NCI-H2227 treated with DMSO at 0.1 percent for 48 hours (cell line): ENCODE data around the gene HMGN4.
A peak's percentile ranks its signal among the peaks of the same experiment; 100 is the strongest.
"Not testable (repeated sequence)": the region's sequence is repeated elsewhere in the genome, so short reads cannot be mapped to it uniquely, and the experiment has no call there.

Source experiments
- DNase-seq: peaks from one replicate; lab custom pipeline; 2025; lab: John Stamatoyannopoulos, UW

HMGN4 gene

GRCh38 chr6:26522486-26523228 is 15.5 kb upstream of the HMGN4 start:
- DNase-seq, result peak; percentile 33

GRCh38 chr6:26524314-26524713 is 13.9 kb upstream of the HMGN4 start:
- not testable (repeated sequence) for DNase-seq

DNA sequence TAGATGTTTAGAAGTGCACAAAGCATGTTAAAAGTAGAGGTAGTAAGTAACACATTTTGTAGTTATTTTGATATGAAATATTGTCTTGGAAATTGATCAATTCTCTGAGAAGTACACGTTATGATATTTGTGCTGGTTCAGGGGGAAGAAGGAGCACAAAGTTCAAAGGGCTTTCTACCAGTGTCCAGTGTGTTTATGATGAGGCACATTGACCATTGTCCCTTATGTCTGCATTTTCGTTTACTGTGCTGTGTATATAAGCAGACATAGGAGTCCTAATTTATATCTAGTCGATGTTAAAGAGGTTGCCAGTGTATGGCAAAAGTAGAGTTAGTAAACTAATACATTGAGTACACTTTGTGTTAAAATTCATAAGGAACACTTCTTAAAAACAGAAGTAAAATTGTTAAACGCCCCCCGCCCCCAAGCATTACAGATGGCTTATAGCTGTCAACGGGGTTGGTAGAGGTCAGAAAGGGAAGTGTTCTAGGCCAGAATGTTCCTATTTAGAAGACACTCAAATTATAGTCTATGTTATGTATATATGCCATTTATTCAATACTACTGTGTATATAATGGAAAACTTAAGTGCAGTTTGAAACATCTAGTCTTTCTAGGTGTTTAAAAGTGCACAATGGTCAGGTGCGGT is 13.3 kb upstream of the HMGN4 start:
- no peak for DNase-seq

GRCh38 chr6:26525838-26526237 is 12.3 kb upstream of the HMGN4 start:
- no peak for DNase-seq

DNA sequence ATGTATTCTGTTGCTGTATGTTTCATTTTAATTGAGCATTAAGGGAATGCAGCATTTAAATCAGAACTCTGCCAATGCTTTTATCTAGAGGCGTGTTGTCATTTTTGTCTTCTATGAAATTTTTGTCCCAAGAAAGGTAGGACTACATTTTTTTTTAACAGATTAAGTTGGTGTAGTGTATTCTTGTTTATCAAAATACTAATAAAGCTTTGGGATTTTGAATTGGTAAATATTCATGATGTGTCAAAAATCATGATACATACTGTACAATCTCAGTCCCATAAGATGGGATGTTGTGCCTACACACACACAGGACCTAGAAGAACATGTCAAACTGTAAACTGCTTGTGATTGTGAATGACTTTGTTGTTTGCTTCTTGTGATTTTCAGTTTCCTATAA is 11.2 kb upstream of the HMGN4 start:
- DNase-seq, result no peak

DNA sequence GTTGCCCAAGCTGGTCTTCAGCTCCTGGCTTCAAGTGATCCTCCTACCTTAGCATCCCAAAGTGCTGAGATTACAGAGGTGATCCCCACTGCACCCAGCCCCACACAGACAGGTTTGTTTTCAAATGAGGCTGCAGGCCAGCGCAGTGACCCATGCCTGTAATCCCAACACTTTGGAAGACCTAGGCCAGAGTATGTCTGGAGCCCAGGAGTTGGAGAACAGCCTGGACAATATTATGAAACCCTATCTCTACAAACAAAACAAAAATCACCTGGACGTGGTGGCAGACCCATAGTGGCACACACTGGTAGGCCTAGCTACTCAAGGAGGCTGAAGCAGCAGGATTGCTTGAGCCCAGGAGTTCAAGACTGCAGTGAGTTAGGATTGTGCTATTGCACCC is 8.0 kb upstream of the HMGN4 start:
- DNase-seq, result no peak

- DNase-seq, result no peak
Observed at GRCh38 chr6:26531897-26532296, 6.3 kb upstream of the HMGN4 start.

GRCh38 chr6:26532699-26533531 is 5.3 kb upstream of the HMGN4 start:
- DNase-seq, result peak; percentile 92

- no peak for DNase-seq
Observed at GRCh38 chr6:26533532-26533931, 4.6 kb upstream of the HMGN4 start.

DNA sequence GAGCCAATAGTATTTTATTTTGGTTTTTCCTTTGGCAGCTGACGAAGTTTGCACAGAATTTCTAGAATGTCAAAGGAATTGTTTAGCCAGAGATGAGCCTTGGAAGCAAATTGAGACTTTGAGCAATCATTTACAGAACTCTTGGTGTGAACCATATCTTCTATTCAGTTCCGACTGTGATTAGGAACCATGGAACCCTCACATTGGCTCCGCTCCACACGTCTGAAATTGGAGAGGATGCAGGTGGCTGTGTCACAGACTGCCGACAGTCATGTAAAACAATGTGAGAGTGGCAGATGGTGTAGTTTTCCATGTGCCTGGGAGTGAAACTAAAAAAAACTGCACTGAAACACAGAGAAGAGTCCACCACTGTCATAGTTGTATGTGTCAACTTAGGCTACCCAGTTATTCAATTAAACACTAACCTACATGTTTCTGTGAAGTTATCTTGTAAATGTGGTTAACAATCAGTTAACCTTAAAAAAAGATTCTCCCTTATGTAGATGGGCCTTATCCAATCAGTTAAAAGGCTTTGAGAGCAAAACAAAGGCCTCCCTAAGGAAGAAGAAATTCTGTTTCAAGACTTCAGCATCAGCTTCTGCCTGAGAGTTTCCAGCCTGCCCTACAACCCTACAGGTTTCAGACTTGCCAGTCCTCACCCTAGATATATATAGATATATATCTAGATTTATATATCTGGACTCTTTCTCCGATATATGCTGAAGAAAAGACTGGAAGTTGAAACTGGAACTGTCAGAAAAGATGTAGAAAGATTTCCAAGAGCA is 3.3 kb upstream of the HMGN4 start:
- no peak for DNase-seq

GRCh38 chr6:26536571-26537159 is 1.5 kb upstream of the HMGN4 start:
- peak; percentile 80 for DNase-seq

DNA sequence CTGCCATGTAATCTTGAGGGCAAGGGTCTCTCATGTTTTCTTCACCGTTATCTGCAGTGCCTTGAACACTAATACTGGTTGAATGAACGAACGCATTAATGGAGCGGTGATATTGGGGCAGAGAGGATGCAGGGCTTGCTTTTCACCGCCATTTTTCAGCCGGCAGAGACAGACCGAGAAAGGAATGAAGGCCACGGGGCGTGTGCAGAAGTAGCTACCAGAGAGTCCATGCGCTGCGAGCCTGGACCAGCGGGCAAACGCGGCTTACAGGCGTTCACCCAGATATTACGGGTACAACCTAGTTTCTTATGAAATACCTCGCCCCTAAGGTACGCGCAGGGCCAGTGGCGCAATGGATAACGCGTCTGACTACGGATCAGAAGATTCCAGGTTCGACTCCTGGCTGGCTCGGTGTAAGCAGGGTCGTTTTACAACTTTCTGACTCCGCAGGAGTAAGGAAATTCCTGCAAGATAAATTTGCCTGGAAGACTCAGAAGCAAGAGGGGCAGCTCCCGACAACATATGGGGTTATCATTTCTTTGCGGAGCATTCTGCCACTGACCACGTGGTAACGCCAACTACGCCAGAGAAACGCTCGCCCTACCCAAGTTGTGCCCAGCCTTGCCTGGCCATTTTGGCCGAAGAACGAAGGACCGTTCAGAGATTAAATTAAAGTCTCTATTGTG is 863 bp upstream of the HMGN4 start:
- DNase-seq, result peak; percentile 95

- no peak for DNase-seq
Observed at GRCh38 chr6:26538572-26538902, 371 bp downstream of the HMGN4 start.

DNA sequence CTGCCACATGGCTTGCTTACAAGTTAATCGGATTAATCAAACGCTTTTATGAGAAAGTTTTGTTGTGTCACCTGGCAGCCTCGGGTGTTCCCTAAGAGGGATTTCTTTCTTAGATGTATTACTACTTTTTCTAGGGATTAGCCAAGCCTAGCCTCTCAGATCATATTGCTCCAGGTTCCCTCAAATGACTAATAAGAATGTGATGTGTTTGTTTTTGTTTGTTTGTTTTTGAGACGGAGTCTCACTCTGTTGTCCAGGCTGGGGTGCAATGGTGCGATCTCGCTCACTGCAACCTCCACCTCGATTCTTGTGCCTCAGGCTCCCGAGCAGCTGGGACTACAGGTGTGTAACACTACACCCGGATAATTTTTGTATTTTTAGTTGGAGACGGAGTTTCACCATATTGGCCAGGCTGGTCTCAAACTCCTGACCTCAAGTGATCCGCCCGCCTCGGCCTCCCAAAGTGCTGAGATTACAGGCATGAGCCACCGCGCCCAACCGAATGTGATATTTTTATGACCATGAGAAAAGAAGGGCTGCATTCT is 977 bp downstream of the HMGN4 start:
- DNase-seq, result no peak

GRCh38 chr6:26541579-26541978 is 3.4 kb downstream of the HMGN4 start:
- no peak for DNase-seq

DNA sequence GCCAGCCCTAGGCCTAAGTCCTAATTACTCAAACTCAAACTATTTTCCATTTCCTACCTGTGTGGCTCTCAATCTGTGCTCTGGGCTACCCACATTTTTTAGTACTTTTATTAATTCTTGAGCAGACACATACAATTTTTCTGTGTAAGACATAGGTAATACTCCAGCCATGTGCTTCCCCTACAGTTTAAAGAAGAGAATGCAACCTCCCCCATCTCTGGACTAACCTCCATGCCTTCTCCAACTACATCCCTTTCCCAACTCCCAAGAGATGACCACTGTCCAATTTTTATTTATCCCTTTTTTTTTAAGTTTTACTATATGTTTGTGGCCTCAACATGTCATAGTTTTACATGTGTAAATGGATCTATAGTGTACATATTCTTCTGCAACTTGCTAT is 5.8 kb downstream of the HMGN4 start:
- DNase-seq, result peak; percentile 24

GRCh38 chr6:26544473-26544872 is 6.3 kb downstream of the HMGN4 start:
- DNase-seq, result no peak

DNA sequence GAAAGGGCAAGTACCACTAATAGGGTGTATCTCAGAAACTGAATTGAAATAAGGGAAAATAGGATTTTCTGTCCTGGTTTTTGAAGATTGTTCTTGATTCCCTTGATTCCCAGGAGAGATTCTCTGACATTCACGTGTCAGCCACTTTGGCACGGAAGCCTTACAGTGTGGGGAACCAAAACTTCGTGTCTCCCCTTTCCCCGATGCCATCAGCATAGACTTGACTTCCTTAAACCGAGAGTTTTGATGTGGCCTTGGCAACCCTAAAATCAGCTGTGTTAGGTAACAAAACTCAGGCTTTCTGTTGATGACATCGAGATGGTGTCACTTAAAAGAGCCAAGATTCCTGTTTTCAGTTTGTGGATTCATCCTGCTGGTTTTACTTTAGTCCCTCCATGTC is 7.5 kb downstream of the HMGN4 start:
- no peak for DNase-seq

DNA sequence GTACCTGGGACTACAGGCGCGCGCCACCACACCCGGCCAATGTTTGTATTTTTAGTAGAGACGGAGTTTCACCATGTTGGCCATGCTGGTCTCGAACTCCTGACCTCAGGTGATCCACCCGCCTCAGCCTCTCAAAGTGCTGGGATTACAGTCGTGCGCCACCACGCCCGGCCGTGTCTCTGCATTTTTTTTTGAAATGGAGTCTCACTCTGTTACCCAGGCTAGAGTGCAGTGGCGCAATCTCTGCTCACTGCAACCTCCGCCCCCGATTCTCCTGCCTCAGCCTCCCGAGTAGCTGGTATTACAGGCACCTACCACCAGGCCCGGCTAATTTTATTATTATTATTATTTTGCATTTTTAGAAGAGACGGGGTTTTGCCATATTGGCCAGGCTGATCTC is 9.2 kb downstream of the HMGN4 start:
- not testable (repeated sequence) for DNase-seq

DNA sequence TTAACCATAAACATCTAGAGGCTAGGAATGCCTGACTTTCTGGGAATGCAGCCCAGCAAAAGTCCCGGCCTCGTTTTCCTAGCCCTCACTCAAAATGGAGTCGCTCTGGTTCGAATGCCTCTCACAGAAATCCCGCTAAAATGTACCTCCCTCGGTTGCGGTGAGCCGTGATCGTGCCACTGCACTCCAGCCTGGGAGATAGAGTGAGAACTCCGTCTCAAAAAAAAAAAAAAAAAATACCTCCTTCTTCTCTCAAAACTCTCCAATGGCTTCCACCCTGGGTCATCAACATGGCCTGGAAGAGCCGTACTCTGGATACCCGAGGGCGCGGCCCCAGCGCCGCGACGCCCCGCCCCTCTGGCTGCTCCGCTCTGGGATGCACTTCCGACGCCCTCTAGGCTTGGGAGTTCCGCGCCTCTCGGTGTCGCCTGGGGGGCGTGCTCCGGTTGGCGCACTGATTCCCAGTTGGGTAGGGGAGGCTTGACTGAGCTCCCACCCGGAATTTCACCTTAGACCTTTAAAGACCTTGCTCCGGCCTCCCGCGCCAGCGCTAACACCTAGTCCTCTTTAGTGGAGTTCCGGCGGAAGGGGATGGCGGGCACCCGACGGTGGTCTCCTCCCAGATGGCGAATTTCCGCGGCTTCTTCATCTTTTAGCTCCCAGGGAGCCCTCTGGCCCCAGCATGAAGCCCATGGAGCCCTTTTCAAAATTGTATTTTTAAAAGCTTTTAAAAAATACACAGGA is 12.3 kb downstream of the HMGN4 start:
- peak; percentile 85 for DNase-seq
